ENCODE data around the gene CDH5.

- TF ChIP-seq POLR2A (IDR thresholded peaks at IDR 0.05; ENCODE audit: low read depth, low read length) (no peak), TAF1 (IDR thresholded peaks at IDR 0.05; ENCODE audit: borderline replicate concordance, low read depth, low read length) (no peak), POLR2AphosphoS5 (IDR thresholded peaks at IDR 0.05; ENCODE audit: low read depth, low read length) (no peak)
Measured at GRCh38 chr16:66389256-66390176, 23.0 kb downstream of the CDH5 start.
